Uterus (tissue), 2 donors: ENCODE data around the gene AHCYL1.

ENCODE experiments used
- POLR2A ChIP-seq, 2 donors: fragments of 450-650 bp; IDR thresholded peaks; one replicate each; pipeline ENCODE4 v1.6.1; 2016; ENCODE audit warnings: antibody characterized with exemption in 2 of 2, mild to moderate bottlenecking in 1 of 2, moderate library complexity in 1 of 2
- TF ChIP-seq, protein P1 (sequence below), 4 experiments: fragments of 200-600 bp in 2 of 4; fragments of 450-650 bp in 2 of 4; sonication (generic) in 2 of 4; IDR thresholded peaks; one replicate each; pipeline ENCODE4 v1.5.1; 2016 to 2019; ENCODE audit warnings: antibody characterized with exemption in 4 of 4, mild to moderate bottlenecking in 2 of 4, moderate library complexity in 1 of 4

DNA sequence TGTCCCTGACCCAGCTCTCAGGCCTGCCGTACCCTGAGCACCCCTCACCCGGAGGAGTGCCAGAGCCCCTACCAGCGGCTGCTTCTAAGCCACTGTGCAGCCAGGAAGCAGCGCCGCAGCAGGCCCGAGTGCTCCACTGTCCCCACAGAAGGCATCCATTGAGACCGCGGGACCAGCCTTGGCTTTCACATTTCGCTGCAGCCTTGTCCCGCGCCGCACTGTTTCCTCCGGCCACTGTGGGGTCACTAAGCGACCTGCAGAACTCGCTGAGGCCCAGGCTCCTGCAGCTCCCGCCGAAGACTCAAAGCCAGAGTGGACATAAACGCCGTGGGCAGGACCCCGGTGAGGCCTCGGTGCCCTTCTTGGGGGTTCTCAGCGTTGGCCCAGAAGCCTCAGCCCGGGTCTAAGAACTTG, 82.9 kb downstream of the AHCYL1 start:
- TF ChIP-seq, protein P1, sequence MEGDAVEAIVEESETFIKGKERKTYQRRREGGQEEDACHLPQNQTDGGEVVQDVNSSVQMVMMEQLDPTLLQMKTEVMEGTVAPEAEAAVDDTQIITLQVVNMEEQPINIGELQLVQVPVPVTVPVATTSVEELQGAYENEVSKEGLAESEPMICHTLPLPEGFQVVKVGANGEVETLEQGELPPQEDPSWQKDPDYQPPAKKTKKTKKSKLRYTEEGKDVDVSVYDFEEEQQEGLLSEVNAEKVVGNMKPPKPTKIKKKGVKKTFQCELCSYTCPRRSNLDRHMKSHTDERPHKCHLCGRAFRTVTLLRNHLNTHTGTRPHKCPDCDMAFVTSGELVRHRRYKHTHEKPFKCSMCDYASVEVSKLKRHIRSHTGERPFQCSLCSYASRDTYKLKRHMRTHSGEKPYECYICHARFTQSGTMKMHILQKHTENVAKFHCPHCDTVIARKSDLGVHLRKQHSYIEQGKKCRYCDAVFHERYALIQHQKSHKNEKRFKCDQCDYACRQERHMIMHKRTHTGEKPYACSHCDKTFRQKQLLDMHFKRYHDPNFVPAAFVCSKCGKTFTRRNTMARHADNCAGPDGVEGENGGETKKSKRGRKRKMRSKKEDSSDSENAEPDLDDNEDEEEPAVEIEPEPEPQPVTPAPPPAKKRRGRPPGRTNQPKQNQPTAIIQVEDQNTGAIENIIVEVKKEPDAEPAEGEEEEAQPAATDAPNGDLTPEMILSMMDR (IDR thresholded peaks at IDR 0.05): no peak
- no peak for TF ChIP-seq POLR2A (IDR thresholded peaks at IDR 0.05)
